Activated B cell treated with CpG ODN at 0.5 μM for 24 hours (primary cell): ENCODE results near the gene WWOX. TPM values are rescaled to one million over a fixed set of nuclear protein-coding genes. Genes with fewer than 3 reads are reported as not detected.

Source experiments
- ATAC-seq: fragments of 200-7000 bp; cut with Tn5 transposase; one replicate; pipeline ENCODE4 v1.10.0; 2021; ENCODE audit warnings: low read depth, mild to moderate bottlenecking, moderate library complexity
- CTCF ChIA-PET: fragments of 350-600 bp; sonication (Branson Sonifier 250); formaldehyde crosslinking; loops from one replicate; lab custom pipeline; 2021; ENCODE audit warnings: antibody characterized with exemption; lab: Charles Lee
- POLR2A ChIA-PET: fragments of 350-600 bp; sonication (Branson Sonifier 250); formaldehyde crosslinking; loops from one replicate; lab custom pipeline; 2021; ENCODE audit warnings: antibody characterized with exemption; lab: Charles Lee
- DNase-seq: peaks from one replicate; pipeline ENCODE4 v3.0.0; 2022
- H3K27ac Mint-ChIP-seq: one replicate; pipeline ENCODE4 v1.8.0; 2020; ENCODE audit warnings: mixed read lengths
- H3K27me3 Mint-ChIP-seq: one replicate; pipeline ENCODE4 v1.8.0; 2021; ENCODE audit warnings: mixed read lengths
- H3K36me3 Mint-ChIP-seq: one replicate; pipeline ENCODE4 v1.8.0; 2021; ENCODE audit warnings: low read depth, mixed read lengths
- H3K4me1 Mint-ChIP-seq: one replicate; pipeline ENCODE4 v1.8.0; 2021; ENCODE audit warnings: mixed read lengths
- H3K4me3 Mint-ChIP-seq: one replicate; pipeline ENCODE4 v1.8.0; 2020; ENCODE audit warnings: mild to moderate bottlenecking, mixed read lengths
- H3K9me3 Mint-ChIP-seq: one replicate; pipeline ENCODE4 v1.8.0; 2020; ENCODE audit warnings: mixed read lengths
- intact Hi-C: fragments of 100-400 bp; cut with micrococcal nuclease; formaldehyde crosslinking; loops from one replicate; pipeline ENCODE4 v1.15.1; 2024
- total RNA-seq: library from RNA; stranded (reverse); gene quantifications from 2 replicates; pipeline ENCODE4 v1.2.3, GENCODE V29; 2022
- TF ChIP-seq, protein P1 (sequence below): fragments of 200-600 bp; IDR thresholded peaks from one replicate; pipeline ENCODE4 v1.8.0; 2022; ENCODE audit warnings: antibody characterized with exemption, mild to moderate bottlenecking

Gene WWOX
- total RNA-seq, 1 donor from 2014 or later: 22.6 TPM

GRCh38 chr16:78452025-78452555 is 352.6 kb downstream of the WWOX start:
- CTCF ChIA-PET: interaction anchor here (1.8 kb wide), 1 partner anchor 15 kb away, joined by 4 read pairs; no protein-coding TSS in a partner anchor
- POLR2A ChIA-PET: no interaction called here
- Mint-ChIP-seq H3K27ac (no peak overlapping the region), H3K4me1 (no peaks in the 10 kb centered on the region), H3K36me3 (no peaks in the 10 kb centered on the region), H3K27me3 (no peaks in the 10 kb centered on the region), H3K4me3 (no peak overlapping the region), H3K9me3 (no peaks in the 10 kb centered on the region)
- TF ChIP-seq, protein P1, sequence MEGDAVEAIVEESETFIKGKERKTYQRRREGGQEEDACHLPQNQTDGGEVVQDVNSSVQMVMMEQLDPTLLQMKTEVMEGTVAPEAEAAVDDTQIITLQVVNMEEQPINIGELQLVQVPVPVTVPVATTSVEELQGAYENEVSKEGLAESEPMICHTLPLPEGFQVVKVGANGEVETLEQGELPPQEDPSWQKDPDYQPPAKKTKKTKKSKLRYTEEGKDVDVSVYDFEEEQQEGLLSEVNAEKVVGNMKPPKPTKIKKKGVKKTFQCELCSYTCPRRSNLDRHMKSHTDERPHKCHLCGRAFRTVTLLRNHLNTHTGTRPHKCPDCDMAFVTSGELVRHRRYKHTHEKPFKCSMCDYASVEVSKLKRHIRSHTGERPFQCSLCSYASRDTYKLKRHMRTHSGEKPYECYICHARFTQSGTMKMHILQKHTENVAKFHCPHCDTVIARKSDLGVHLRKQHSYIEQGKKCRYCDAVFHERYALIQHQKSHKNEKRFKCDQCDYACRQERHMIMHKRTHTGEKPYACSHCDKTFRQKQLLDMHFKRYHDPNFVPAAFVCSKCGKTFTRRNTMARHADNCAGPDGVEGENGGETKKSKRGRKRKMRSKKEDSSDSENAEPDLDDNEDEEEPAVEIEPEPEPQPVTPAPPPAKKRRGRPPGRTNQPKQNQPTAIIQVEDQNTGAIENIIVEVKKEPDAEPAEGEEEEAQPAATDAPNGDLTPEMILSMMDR: no peak
- intact Hi-C loops: no loop called here
- ATAC-seq: no peak
- DNase-seq: no peak

GRCh38 chr16:78455861-78456260 is 356.4 kb downstream of the WWOX start:
- intact Hi-C loops: no loop called here
- H3K36me3 Mint-ChIP-seq: no peaks in the 10 kb centered on the region
- H3K27me3 Mint-ChIP-seq: no peaks in the 10 kb centered on the region
- TF ChIP-seq, protein P1: no peak
- no peak overlapping the region for H3K4me3 Mint-ChIP-seq
- POLR2A ChIA-PET: no interaction called here
- ATAC-seq (no peak), DNase-seq (no peak)
- H3K4me1 Mint-ChIP-seq: no peaks in the 10 kb centered on the region
- no peak overlapping the region for H3K27ac Mint-ChIP-seq
- H3K9me3 Mint-ChIP-seq: no peaks in the 10 kb centered on the region
- CTCF ChIA-PET: no interaction called here

DNA sequence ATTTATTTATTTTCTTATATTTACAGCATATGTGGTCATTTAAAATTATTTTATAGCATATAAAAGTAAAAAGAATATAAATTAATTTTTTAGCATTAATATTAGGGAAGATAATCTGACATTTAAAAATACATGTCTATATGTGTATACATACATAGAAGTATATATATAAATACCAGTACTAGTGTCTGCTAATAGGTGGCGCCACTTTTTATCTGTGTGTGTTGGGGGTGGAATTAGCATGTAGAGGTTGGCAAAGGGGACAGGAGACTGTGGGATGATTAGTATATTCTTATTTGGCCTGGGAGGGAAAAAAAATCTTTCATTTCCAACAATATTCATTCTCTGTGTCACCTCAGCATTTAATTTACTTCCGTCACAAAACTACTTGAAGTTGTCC is 359.1 kb downstream of the WWOX start:
- POLR2A ChIA-PET: no interaction called here
- Mint-ChIP-seq H3K4me1 (no peaks in the 10 kb centered on the region), H3K27ac (no peak overlapping the region), H3K4me3 (no peak overlapping the region), H3K36me3 (no peaks in the 10 kb centered on the region), H3K9me3 (no peaks in the 10 kb centered on the region), H3K27me3 (no peaks in the 10 kb centered on the region)
- CTCF ChIA-PET: no interaction called here
- TF ChIP-seq, protein P1: no peak
- ATAC-seq: no peak
- intact Hi-C loops: no loop called here
- no peak for DNase-seq

- Mint-ChIP-seq H3K27me3 (no peaks in the 10 kb centered on the region), H3K9me3 (no peaks in the 10 kb centered on the region), H3K4me3 (no peak overlapping the region), H3K4me1 (no peaks in the 10 kb centered on the region), H3K27ac (no peak overlapping the region), H3K36me3 (no peaks in the 10 kb centered on the region)
- DNase-seq (no peak), ATAC-seq (no peak)
- TF ChIP-seq, protein P1: no peak
- ChIA-PET POLR2A (no interaction called here), CTCF (no interaction called here)
- intact Hi-C loops: no loop called here
These were observed 361.0 kb downstream of the WWOX start for GRCh38 chr16:78460428-78460827.

DNA sequence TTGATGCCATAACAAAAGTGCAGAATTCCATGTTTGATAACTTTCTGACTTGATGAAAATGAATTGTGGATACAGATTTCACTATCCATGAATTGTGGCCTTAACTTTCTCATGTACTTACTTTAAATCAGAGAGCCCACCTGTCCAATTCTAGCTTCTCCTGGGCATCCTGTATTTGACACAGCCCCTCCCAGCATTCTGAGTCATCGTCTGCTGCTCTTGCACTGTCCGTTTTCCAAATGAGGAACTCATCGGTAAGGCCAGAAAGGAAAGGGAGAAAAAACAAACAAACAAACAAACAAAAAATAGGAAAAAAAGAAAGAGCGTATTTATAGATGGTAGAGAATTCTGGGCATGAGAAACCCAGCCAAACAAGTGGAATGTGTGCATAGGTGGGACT is 361.6 kb downstream of the WWOX start:
- H3K9me3 Mint-ChIP-seq: no peaks in the 10 kb centered on the region
- H3K4me3 Mint-ChIP-seq: no peak overlapping the region
- ChIA-PET POLR2A (no interaction called here), CTCF (no interaction called here)
- no peaks in the 10 kb centered on the region for H3K4me1 Mint-ChIP-seq
- no peaks in the 10 kb centered on the region for H3K27me3 Mint-ChIP-seq
- no peaks in the 10 kb centered on the region for H3K36me3 Mint-ChIP-seq
- intact Hi-C loops: no loop called here
- TF ChIP-seq, protein P1: no peak
- H3K27ac Mint-ChIP-seq: no peak overlapping the region
- ATAC-seq (no peak), DNase-seq (no peak)
